Measurements from ENCODE around the gene CLN6.
"Not testable (repeated sequence)": the region's sequence is repeated elsewhere in the genome, so short reads cannot be mapped to it uniquely, and the experiment has no call there.

The CLN6 gene

GRCh38 chr15:68206711-68207151 is 22.8 kb downstream of the CLN6 start:
- no peak for DNase-seq (ENCODE audit: low read depth)

- no peak for DNase-seq (ENCODE audit: low read depth)
These were observed 23.5 kb downstream of the CLN6 start for GRCh38 chr15:68205954-68206539.

GRCh38 chr15:68205558-68205944 is 24.0 kb downstream of the CLN6 start:
- no peak for DNase-seq (ENCODE audit: low read depth)

- no peak for DNase-seq (ENCODE audit: low read depth)
These were observed 24.6 kb downstream of the CLN6 start, which contains the start of gene CALML4 for GRCh38 chr15:68204776-68205557. Gene CALML4 (minus strand): TSS chr15:68205332. CDS start chr15:68205247, 85 bp downstream.

- DNase-seq (ENCODE audit: low read depth): no peak
These were observed 25.2 kb downstream of the CLN6 start for GRCh38 chr15:68204361-68204760.

GRCh38 chr15:68203956-68204355 is 25.6 kb downstream of the CLN6 start:
- DNase-seq (ENCODE audit: low read depth): no peak

GRCh38 chr15:68203486-68203885 is 26.0 kb downstream of the CLN6 start:
- no peak for DNase-seq (ENCODE audit: low read depth)

- not testable (repeated sequence) for DNase-seq (ENCODE audit: low read depth)
These were observed 26.5 kb downstream of the CLN6 start for GRCh38 chr15:68202994-68203393.

GRCh38 chr15:68201879-68202261 is 27.7 kb downstream of the CLN6 start:
- DNase-seq (ENCODE audit: low read depth): no peak

- DNase-seq (ENCODE audit: low read depth): no peak
These were observed 28.2 kb downstream of the CLN6 start for GRCh38 chr15:68201153-68201878.

- no peak for DNase-seq (ENCODE audit: low read depth)
These were observed 29.3 kb downstream of the CLN6 start for GRCh38 chr15:68200016-68200861.

GRCh38 chr15:68199340-68199739 is 30.2 kb downstream of the CLN6 start:
- DNase-seq (ENCODE audit: low read depth): no peak

GRCh38 chr15:68197661-68198437 is 31.7 kb downstream of the CLN6 start:
- no peak for DNase-seq (ENCODE audit: low read depth)

- DNase-seq (ENCODE audit: low read depth): no peak
These were observed 32.4 kb downstream of the CLN6 start for GRCh38 chr15:68197170-68197492.

GRCh38 chr15:68196445-68197169 is 32.9 kb downstream of the CLN6 start:
- DNase-seq (ENCODE audit: low read depth): no peak

GRCh38 chr15:68195336-68196112 is 34.0 kb downstream of the CLN6 start:
- no peak for DNase-seq (ENCODE audit: low read depth)

GRCh38 chr15:68192804-68193486 is 36.6 kb downstream of the CLN6 start:
- DNase-seq (ENCODE audit: low read depth): no peak

- DNase-seq (ENCODE audit: low read depth): no peak
These were observed 37.4 kb downstream of the CLN6 start for GRCh38 chr15:68192117-68192516.

- DNase-seq (ENCODE audit: low read depth): no peak
These were observed 38.0 kb downstream of the CLN6 start for GRCh38 chr15:68191555-68191954.

All from stimulated activated CD8-positive, alpha-beta memory T cell treated with anti-CD3 and anti-CD28 coated beads, Interleukin-15, amount 100 ng/mL, for 1 hour (primary cell).